HEK293 (cell line): ENCODE measurements around the gene SLC17A1.

Source experiments
- CTCF ChIA-PET: fragments of 350-600 bp; formaldehyde crosslinking; extraction: SDS; loops from one replicate; lab custom pipeline; 2021; ENCODE audit warnings: antibody characterized with exemption; lab: Yijun Ruan, JAX
- POLR2A ChIA-PET: fragments of 300-600 bp; formaldehyde crosslinking; extraction: SDS; loops from one replicate; lab custom pipeline; 2020; ENCODE audit warnings: antibody characterized with exemption, inconsistent platforms; lab: Yijun Ruan, JAX
- H3K27ac ChIP-seq: fragments of 200-500 bp; sonication (Bioruptor generic); 2 replicates; pipeline ENCODE4 v1.5.1; 2014; ENCODE audit warnings: low read depth, low read length, control low read depth, inconsistent platforms; ENCODE audit errors: extremely low read depth
- H3K36me3 ChIP-seq, 2 experiments: fragments of 200-500 bp in 1 of 2; sonication (Bioruptor generic) in 1 of 2; 1 replicate in 1 of 2; 2 replicates in 1 of 2; pipeline ENCODE4 v1.5.1; 2014 to 2017; ENCODE audit warnings: inconsistent platforms in 2 of 2, low read length in 2 of 2; ENCODE audit not compliant: control insufficient read depth in 2 of 2, insufficient read depth in 1 of 2
- H3K4me1 ChIP-seq: fragments of 200-500 bp; sonication (Bioruptor generic); 2 replicates; pipeline ENCODE4 v1.5.1; 2014; ENCODE audit warnings: mild to moderate bottlenecking, low read length, inconsistent platforms; ENCODE audit not compliant: control insufficient read depth, insufficient read depth
- H3K4me3 ChIP-seq: 2 replicates; pipeline ENCODE4 v1.5.1; 2011; ENCODE audit warnings: low read depth, mild to moderate bottlenecking, control low read depth, low read length, moderate library complexity
- H3K9me3 ChIP-seq: fragments of 200-500 bp; sonication (Bioruptor generic); 2 replicates; pipeline ENCODE4 v1.5.1; 2014; ENCODE audit warnings: low read depth, low read length, inconsistent platforms; ENCODE audit not compliant: control insufficient read depth, insufficient read depth
- GLI2 ChIP-seq: fragments of 450-650 bp; formaldehyde crosslinking; IDR thresholded peaks from 2 replicates; pipeline ENCODE4; 2017; ENCODE audit warnings: missing biosample characterization, missing genetic modification characterization, low read depth, borderline replicate concordance
- KLF9 ChIP-seq: fragments of 450-650 bp; formaldehyde crosslinking; IDR thresholded peaks from 2 replicates; pipeline ENCODE4 v1.5.1; 2016; ENCODE audit warnings: missing biosample characterization, missing genetic modification characterization, low read depth
- SALL2 ChIP-seq: fragments of 450-650 bp; formaldehyde crosslinking; IDR thresholded peaks from 2 replicates; pipeline ENCODE4 v1.5.0; 2017; ENCODE audit warnings: missing biosample characterization, mild to moderate bottlenecking, missing genetic modification characterization, borderline replicate concordance
- ZBTB1 ChIP-seq: fragments of 450-650 bp; formaldehyde crosslinking; IDR thresholded peaks from 2 replicates; pipeline ENCODE4 v1.5.1; 2016; ENCODE audit warnings: missing biosample characterization, missing genetic modification characterization
- ZBTB20 ChIP-seq: fragments of 450-650 bp; formaldehyde crosslinking; IDR thresholded peaks from 2 replicates; pipeline ENCODE4 v1.5.1; 2016; ENCODE audit warnings: missing biosample characterization, missing genetic modification characterization
- ZFP69B ChIP-seq: fragments of 450-650 bp; formaldehyde crosslinking; IDR thresholded peaks from 2 replicates; pipeline ENCODE4 v1.5.1; 2016; ENCODE audit warnings: missing biosample characterization, missing genetic modification characterization
- ZNF121 ChIP-seq: fragments of 450-650 bp; formaldehyde crosslinking; IDR thresholded peaks from 2 replicates; pipeline ENCODE4 v1.5.1; 2016; ENCODE audit warnings: missing biosample characterization, missing genetic modification characterization
- ZNF132 ChIP-seq: fragments of 450-650 bp; formaldehyde crosslinking; IDR thresholded peaks from 2 replicates; pipeline ENCODE4 v1.5.1; 2017; ENCODE audit warnings: missing biosample characterization, missing genetic modification characterization, borderline replicate concordance
- ZNF155 ChIP-seq: fragments of 450-650 bp; formaldehyde crosslinking; IDR thresholded peaks from 2 replicates; pipeline ENCODE4 v1.5.1; 2016; ENCODE audit warnings: missing biosample characterization, missing genetic modification characterization
- ZNF221 ChIP-seq: fragments of 450-650 bp; formaldehyde crosslinking; IDR thresholded peaks from 2 replicates; pipeline ENCODE4 v1.5.1; 2017; ENCODE audit warnings: missing biosample characterization, missing genetic modification characterization, borderline replicate concordance
- ZNF302 ChIP-seq: fragments of 450-650 bp; formaldehyde crosslinking; IDR thresholded peaks from 2 replicates; pipeline ENCODE4 v1.5.1; 2016; ENCODE audit warnings: missing biosample characterization, missing genetic modification characterization, low read depth
- ZNF324 ChIP-seq: fragments of 450-650 bp; formaldehyde crosslinking; IDR thresholded peaks from 2 replicates; pipeline ENCODE4 v1.5.1; 2016; ENCODE audit warnings: missing biosample characterization, missing genetic modification characterization
- ZNF354C ChIP-seq: fragments of 450-650 bp; formaldehyde crosslinking; IDR thresholded peaks from 2 replicates; pipeline ENCODE4 v1.5.1; 2016; ENCODE audit warnings: missing biosample characterization, missing genetic modification characterization, low read depth, borderline replicate concordance
- ZNF561 ChIP-seq: fragments of 450-650 bp; IDR thresholded peaks from 2 replicates; pipeline ENCODE4 v1.5.1; 2018; ENCODE audit warnings: missing biosample characterization, missing genetic modification characterization, borderline replicate concordance
- TF ChIP-seq, protein P1 (sequence below): fragments of 450-650 bp; formaldehyde crosslinking; IDR thresholded peaks from 2 replicates; pipeline ENCODE4 v1.5.1; 2017; ENCODE audit warnings: missing biosample characterization, missing genetic modification characterization
- TF ChIP-seq, protein P2 (sequence below): fragments of 450-650 bp; formaldehyde crosslinking; IDR thresholded peaks from 2 replicates; pipeline ENCODE4 v1.5.1; 2016; ENCODE audit warnings: missing biosample characterization, missing genetic modification characterization, borderline replicate concordance
- TF ChIP-seq, protein P3 (sequence below): fragments of 450-650 bp; formaldehyde crosslinking; IDR thresholded peaks from 2 replicates; pipeline ENCODE4 v1.5.1; 2016; ENCODE audit warnings: missing biosample characterization, missing genetic modification characterization
- TF ChIP-seq, protein P4 (sequence below): fragments of 450-650 bp; formaldehyde crosslinking; IDR thresholded peaks from 2 replicates; pipeline ENCODE4 v1.5.1; 2016; ENCODE audit warnings: missing biosample characterization, missing genetic modification characterization

SLC17A1 gene

DNA sequence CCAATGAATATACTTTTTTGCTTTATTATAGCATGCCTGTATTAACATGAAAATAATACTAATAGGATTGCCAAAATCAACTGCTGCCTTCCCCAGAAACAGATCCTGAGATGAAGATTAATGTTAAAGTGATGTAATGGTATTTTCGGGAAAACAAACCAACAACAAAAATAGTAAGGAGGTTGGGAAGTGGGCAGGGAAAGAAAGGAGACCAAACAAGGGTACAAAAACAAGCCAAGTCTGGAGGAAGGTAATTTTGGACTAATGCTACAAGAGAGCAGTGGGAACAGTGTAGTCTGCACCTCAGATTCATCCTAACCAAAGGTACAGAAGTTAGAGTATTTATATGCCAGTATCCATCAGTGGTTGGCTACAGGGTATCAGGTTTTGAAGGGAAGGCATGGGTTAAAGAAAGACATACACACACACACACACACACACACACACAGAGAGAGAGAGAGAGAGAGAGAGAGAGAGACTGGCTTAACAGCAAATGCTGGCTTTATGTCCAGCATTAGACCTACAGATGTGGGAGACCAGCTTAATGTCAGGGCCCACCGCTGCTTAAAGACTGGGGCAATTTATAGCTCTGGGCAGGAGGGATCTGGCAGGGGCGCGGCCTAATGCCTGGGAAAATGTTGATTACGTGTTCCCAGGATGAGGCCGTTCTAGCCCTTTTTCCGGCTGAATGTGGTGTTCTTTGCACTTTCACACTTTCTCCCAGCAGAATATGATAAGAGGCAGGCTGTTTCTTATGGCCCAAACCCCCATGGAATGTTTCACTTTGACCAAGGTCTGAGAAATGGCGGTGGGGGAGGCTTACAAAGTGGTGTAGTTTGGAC, 3.8 kb upstream of the SLC17A1 start:
- H3K4me3 ChIP-seq: no peak overlapping the region
- H3K4me1 ChIP-seq: 0 out of 2 replicates have a peak, but pooled peaks cover 9% of the 10 kb centered on the region
- TF ChIP-seq GLI2 (tag by site-specific recombination): no peak
- TF ChIP-seq, protein P1, sequence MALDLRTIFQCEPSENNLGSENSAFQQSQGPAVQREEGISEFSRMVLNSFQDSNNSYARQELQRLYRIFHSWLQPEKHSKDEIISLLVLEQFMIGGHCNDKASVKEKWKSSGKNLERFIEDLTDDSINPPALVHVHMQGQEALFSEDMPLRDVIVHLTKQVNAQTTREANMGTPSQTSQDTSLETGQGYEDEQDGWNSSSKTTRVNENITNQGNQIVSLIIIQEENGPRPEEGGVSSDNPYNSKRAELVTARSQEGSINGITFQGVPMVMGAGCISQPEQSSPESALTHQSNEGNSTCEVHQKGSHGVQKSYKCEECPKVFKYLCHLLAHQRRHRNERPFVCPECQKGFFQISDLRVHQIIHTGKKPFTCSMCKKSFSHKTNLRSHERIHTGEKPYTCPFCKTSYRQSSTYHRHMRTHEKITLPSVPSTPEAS (tag by site-specific recombination): peak; percentile 67; the same call in 1 of the 2 replicates
- no peaks in the 10 kb centered on the region for H3K36me3 ChIP-seq
- no peaks in the 10 kb centered on the region for H3K9me3 ChIP-seq
- no peak overlapping the region for H3K27ac ChIP-seq
- CTCF ChIA-PET: no interaction called here
- POLR2A ChIA-PET: no interaction called here

DNA sequence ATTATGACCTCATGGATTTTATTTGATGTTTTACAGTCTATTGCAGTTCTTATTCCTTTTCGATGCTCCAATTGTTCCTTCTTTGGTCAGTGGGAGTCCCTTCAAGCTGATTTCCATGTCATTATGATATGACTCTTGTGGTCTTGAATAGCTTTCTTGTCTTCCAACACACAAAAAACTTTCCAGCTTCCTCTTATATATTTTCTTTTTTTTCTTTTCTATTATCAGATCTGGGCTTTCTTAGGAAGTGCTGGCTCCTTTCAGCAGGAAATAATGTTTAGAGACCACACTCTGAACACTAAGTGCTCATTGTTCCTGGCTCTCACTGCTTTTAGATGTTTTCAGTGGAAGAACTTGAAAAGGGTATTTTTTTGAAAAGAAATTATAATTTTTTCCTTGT, 3.1 kb upstream of the SLC17A1 start:
- TF ChIP-seq ZBTB1 (tag by site-specific recombination) (no peak), ZNF121 (tag by site-specific recombination) (no peak), ZFP69B (tag by site-specific recombination) (no peak), ZNF132 (tag by site-specific recombination) (no peak), SALL2 (tag by site-specific recombination) (no peak), ZNF354C (tag by site-specific recombination) (no peak), ZBTB20 (tag by site-specific recombination) (no peak), ZNF302 (tag by site-specific recombination) (no peak), KLF9 (tag by site-specific recombination) (no peak), ZNF561 (tag by site-specific recombination) (no peak), ZNF324 (tag by site-specific recombination) (no peak), ZNF221 (tag by site-specific recombination) (no peak), ZNF155 (tag by site-specific recombination) (no peak)
- TF ChIP-seq, protein P2, sequence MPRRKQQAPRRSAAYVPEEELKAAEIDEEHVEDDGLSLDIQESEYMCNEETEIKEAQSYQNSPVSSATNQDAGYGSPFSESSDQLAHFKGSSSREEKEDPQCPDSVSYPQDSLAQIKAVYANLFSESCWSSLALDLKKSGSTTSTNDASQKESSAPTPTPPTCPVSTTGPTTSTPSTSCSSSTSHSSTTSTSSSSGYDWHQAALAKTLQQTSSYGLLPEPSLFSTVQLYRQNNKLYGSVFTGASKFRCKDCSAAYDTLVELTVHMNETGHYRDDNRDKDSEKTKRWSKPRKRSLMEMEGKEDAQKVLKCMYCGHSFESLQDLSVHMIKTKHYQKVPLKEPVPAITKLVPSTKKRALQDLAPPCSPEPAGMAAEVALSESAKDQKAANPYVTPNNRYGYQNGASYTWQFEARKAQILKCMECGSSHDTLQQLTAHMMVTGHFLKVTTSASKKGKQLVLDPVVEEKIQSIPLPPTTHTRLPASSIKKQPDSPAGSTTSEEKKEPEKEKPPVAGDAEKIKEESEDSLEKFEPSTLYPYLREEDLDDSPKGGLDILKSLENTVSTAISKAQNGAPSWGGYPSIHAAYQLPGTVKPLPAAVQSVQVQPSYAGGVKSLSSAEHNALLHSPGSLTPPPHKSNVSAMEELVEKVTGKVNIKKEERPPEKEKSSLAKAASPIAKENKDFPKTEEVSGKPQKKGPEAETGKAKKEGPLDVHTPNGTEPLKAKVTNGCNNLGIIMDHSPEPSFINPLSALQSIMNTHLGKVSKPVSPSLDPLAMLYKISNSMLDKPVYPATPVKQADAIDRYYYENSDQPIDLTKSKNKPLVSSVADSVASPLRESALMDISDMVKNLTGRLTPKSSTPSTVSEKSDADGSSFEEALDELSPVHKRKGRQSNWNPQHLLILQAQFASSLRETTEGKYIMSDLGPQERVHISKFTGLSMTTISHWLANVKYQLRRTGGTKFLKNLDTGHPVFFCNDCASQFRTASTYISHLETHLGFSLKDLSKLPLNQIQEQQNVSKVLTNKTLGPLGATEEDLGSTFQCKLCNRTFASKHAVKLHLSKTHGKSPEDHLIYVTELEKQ: no peak
- TF ChIP-seq, protein P3, sequence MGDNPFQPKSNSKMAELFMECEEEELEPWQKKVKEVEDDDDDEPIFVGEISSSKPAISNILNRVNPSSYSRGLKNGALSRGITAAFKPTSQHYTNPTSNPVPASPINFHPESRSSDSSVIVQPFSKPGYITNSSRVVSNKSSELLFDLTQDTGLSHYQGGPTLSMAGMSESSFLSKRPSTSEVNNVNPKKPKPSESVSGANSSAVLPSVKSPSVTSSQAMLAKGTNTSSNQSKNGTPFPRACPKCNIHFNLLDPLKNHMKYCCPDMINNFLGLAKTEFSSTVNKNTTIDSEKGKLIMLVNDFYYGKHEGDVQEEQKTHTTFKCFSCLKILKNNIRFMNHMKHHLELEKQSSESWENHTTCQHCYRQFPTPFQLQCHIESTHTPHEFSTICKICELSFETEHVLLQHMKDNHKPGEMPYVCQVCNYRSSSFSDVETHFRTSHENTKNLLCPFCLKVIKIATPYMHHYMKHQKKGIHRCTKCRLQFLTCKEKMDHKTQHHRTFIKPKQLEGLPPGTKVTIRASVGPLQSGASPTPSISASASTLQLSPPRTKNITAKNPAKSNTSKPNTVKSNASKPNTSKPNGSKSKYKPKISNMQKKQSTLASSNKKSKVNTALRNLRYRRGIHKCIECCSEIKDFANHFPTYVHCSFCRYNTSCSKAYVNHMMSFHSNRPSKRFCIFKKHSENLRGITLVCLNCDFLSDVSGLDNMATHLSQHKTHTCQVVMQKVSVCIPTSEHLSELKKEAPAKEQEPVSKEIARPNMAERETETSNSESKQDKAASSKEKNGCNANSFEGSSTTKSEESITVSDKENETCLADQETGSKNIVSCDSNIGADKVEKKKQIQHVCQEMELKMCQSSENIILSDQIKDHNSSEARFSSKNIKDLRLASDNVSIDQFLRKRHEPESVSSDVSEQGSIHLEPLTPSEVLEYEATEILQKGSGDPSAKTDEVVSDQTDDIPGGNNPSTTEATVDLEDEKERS (tag by site-specific recombination): no peak
- TF ChIP-seq, protein P4, sequence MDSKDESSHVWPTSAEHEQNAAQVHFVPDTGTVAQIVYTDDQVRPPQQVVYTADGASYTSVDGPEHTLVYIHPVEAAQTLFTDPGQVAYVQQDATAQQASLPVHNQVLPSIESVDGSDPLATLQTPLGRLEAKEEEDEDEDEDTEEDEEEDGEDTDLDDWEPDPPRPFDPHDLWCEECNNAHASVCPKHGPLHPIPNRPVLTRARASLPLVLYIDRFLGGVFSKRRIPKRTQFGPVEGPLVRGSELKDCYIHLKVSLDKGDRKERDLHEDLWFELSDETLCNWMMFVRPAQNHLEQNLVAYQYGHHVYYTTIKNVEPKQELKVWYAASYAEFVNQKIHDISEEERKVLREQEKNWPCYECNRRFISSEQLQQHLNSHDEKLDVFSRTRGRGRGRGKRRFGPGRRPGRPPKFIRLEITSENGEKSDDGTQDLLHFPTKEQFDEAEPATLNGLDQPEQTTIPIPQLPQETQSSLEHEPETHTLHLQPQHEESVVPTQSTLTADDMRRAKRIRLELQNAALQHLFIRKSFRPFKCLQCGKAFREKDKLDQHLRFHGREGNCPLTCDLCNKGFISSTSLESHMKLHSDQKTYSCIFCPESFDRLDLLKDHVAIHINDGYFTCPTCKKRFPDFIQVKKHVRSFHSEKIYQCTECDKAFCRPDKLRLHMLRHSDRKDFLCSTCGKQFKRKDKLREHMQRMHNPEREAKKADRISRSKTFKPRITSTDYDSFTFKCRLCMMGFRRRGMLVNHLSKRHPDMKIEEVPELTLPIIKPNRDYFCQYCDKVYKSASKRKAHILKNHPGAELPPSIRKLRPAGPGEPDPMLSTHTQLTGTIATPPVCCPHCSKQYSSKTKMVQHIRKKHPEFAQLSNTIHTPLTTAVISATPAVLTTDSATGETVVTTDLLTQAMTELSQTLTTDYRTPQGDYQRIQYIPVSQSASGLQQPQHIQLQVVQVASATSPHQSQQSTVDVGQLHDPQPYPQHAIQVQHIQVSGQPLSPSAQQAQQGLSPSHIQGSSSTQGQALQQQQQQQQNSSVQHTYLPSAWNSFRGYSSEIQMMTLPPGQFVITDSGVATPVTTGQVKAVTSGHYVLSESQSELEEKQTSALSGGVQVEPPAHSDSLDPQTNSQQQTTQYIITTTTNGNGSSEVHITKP (tag by site-specific recombination): no peak
- Histone ChIP-seq H3K4me3 (no peak overlapping the region), H3K4me1 (0 out of 2 replicates have a peak, but pooled peaks cover 9% of the 10 kb centered on the region), H3K9me3 (no peaks in the 10 kb centered on the region), H3K27ac (no peak overlapping the region), H3K36me3 (no peaks in the 10 kb centered on the region)
- POLR2A ChIA-PET: no interaction called here
- CTCF ChIA-PET: interaction anchor here (0.6 kb wide), 1 partner anchor 115 kb away, joined by 3 read pairs; no protein-coding TSS in a partner anchor
